SU-DHL-6 (cell line): Measurements from ENCODE around the gene B4GALT5.

Experiments
- CTCF ChIP-seq: fragments of 200-600 bp; sonication (generic); IDR thresholded peaks from one replicate; pipeline ENCODE4 v1.5.1; 2017; ENCODE audit warnings: antibody characterized with exemption, mild to moderate bottlenecking, low read length, moderate library complexity; ENCODE audit not compliant: insufficient read depth, poor library complexity, severe bottlenecking
- EZH2phosphoT487 ChIP-seq: fragments of 200-600 bp; sonication (generic), shearing (Covaris generic); conservative IDR thresholded peaks from 2 replicates; pipeline ENCODE4 v1.6.1; 2018; ENCODE audit warnings: mild to moderate bottlenecking, antibody characterized with exemption, low read length, moderate library complexity, mixed read lengths

GRCh38 chr20:49700411-49701185, 13.1 kb downstream of the B4GALT5 start:
- no peak for TF ChIP-seq CTCF
- TF ChIP-seq EZH2phosphoT487: no peak
